IMR-90 (cell line): ENCODE data around the gene SEMA4A. TPM values are rescaled to one million over a fixed set of nuclear protein-coding genes. Genes with fewer than 3 reads are reported as not detected.

ENCODE experiments used
- ATAC-seq: fragments of 200-7000 bp; cut with Tn5 transposase; 2 replicates; pipeline ENCODE4 v1.9.1; 2020; ENCODE audit warnings: low read depth, mild to moderate bottlenecking, moderate library complexity
- BruUV-seq: library from RNA; stranded (reverse); fragments of 400-500 nt; replicated peaks from 2 replicates; lab custom pipeline; 2021; lab: Mats Ljungman, UMichigan
- CTCF ChIA-PET: fragments of 300-600 bp; formaldehyde crosslinking; extraction: SDS; loops from one replicate; lab custom pipeline; 2021; ENCODE audit warnings: antibody characterized with exemption; lab: Yijun Ruan, JAX
- POLR2A ChIA-PET: fragments of 300-600 bp; sonication (Branson Sonifier 250); formaldehyde crosslinking; loops from one replicate; lab custom pipeline; 2022; ENCODE audit warnings: antibody characterized with exemption; ENCODE audit not compliant: unreplicated experiment; lab: Charles Lee
- DNase-seq: peaks from one replicate; pipeline ENCODE4 v3.0.0; 2013
- H2AFZ ChIP-seq: replicated peaks from 2 replicates; pipeline ENCODE3; 2013; ENCODE audit warnings: low read length, mild to moderate bottlenecking; ENCODE audit not compliant: poor library complexity
- H2AK5ac ChIP-seq: 2 replicates; pipeline ENCODE4 v1.6.1; 2013; ENCODE audit warnings: low read depth, low read length, inconsistent platforms
- H2AK9ac ChIP-seq: replicated peaks from 2 replicates; pipeline ENCODE3; 2013; ENCODE audit warnings: mild to moderate bottlenecking, low read depth, low read length, moderate library complexity; ENCODE audit not compliant: poor library complexity
- H2BK120ac ChIP-seq: 2 replicates; pipeline ENCODE4 v1.6.1; 2013; ENCODE audit warnings: low read depth, low read length, inconsistent platforms
- H2BK15ac ChIP-seq: 3 replicates; pipeline ENCODE4 v1.6.1; 2013; ENCODE audit warnings: low read depth, low read length, inconsistent platforms
- H2BK20ac ChIP-seq: 2 replicates; pipeline ENCODE4 v1.6.1; 2013; ENCODE audit warnings: low read depth, mild to moderate bottlenecking, inconsistent platforms, low read length, moderate library complexity
- H2BK5ac ChIP-seq: 2 replicates; pipeline ENCODE4 v1.6.1; 2013; ENCODE audit warnings: mild to moderate bottlenecking, low read depth, low read length, inconsistent platforms; ENCODE audit not compliant: poor library complexity, severe bottlenecking
- H3K14ac ChIP-seq: replicated peaks from 2 replicates; pipeline ENCODE4 v1.6.1; 2013; ENCODE audit warnings: low read depth, low read length, inconsistent platforms
- H3K18ac ChIP-seq: 2 replicates; pipeline ENCODE4 v1.6.1; 2013; ENCODE audit warnings: low read depth, low read length, control low read depth
- H3K23ac ChIP-seq: 2 replicates; pipeline ENCODE4 v1.6.1; 2013; ENCODE audit warnings: low read depth, low read length, inconsistent platforms
- H3K27ac ChIP-seq: 2 replicates; pipeline ENCODE4 v1.5.1; 2013; ENCODE audit warnings: mild to moderate bottlenecking, control low read depth, low read length; ENCODE audit not compliant: insufficient read depth
- H3K27me3 ChIP-seq: 2 replicates; pipeline ENCODE4 v1.6.1; 2013; ENCODE audit warnings: low read length; ENCODE audit not compliant: control insufficient read depth, insufficient read depth
- H3K36me3 ChIP-seq: 2 replicates; pipeline ENCODE4 v1.6.1; 2013; ENCODE audit warnings: low read length, mixed read lengths; ENCODE audit not compliant: control insufficient read depth, insufficient read depth
- H3K4ac ChIP-seq: 2 replicates; pipeline ENCODE4 v1.6.1; 2013; ENCODE audit warnings: low read depth, low read length, inconsistent platforms
- H3K4me1 ChIP-seq: 2 replicates; pipeline ENCODE4 v1.6.1; 2013; ENCODE audit warnings: low read length, mixed read lengths; ENCODE audit not compliant: control insufficient read depth, insufficient read depth
- H3K4me2 ChIP-seq: 2 replicates; pipeline ENCODE4 v1.6.1; 2013; ENCODE audit warnings: low read depth, mild to moderate bottlenecking, control low read depth, low read length, moderate library complexity
- H3K4me3 ChIP-seq: 2 replicates; pipeline ENCODE4 v1.5.1; 2013; ENCODE audit warnings: low read depth, mild to moderate bottlenecking, control low read depth, low read length, moderate library complexity; ENCODE audit not compliant: insufficient read depth
- H3K56ac ChIP-seq: 2 replicates; pipeline ENCODE4 v1.6.1; 2013; ENCODE audit warnings: low read length, inconsistent platforms; ENCODE audit not compliant: insufficient read depth; ENCODE audit errors: extremely low read depth
- H3K79me1 ChIP-seq, 2 experiments: 2 replicates each; pipeline ENCODE4 v1.6.1; 2013; ENCODE audit warnings: low read length in 2 of 2, inconsistent platforms in 1 of 2, low read depth in 1 of 2
- H3K9ac ChIP-seq: 2 replicates; pipeline ENCODE4 v1.6.1; 2013; ENCODE audit warnings: low read depth, low read length, control low read depth
- H3K9me1 ChIP-seq: 2 replicates; pipeline ENCODE4 v1.6.1; 2013; ENCODE audit warnings: low read length, inconsistent platforms; ENCODE audit not compliant: insufficient read depth
- H3K9me3 ChIP-seq: 2 replicates; pipeline ENCODE4 v1.6.1; 2013; ENCODE audit warnings: low read length; ENCODE audit not compliant: control insufficient read depth, insufficient read depth
- H4K20me1 ChIP-seq: 2 replicates; pipeline ENCODE4 v1.6.1; 2013; ENCODE audit warnings: low read length, inconsistent platforms; ENCODE audit not compliant: insufficient read depth
- H4K5ac ChIP-seq: 2 replicates; pipeline ENCODE4 v1.6.1; 2013; ENCODE audit warnings: mild to moderate bottlenecking, low read depth, low read length, control low read depth
- H4K8ac ChIP-seq, 2 experiments: 2 replicates each; pipeline ENCODE4 v1.6.1; 2013; ENCODE audit warnings: low read depth in 2 of 2, low read length in 2 of 2, control low read depth in 1 of 2, inconsistent platforms in 1 of 2
- H4K91ac ChIP-seq: 2 replicates; pipeline ENCODE4 v1.6.1; 2013; ENCODE audit warnings: low read depth, low read length, inconsistent platforms; ENCODE audit not compliant: insufficient read depth
- BHLHE40 ChIP-seq: fragments of 150-350 bp; IDR thresholded peaks from 2 replicates; pipeline ENCODE4 v1.6.1; 2016; ENCODE audit warnings: mild to moderate bottlenecking, low read depth, low read length
- MAFK ChIP-seq: IDR thresholded peaks from 2 replicates; pipeline ENCODE4 v1.6.1; 2012; ENCODE audit warnings: low read depth, low read length, improper control_type of control experiment
- MAZ ChIP-seq: IDR thresholded peaks from 2 replicates; pipeline ENCODE4 v1.6.1; 2012; ENCODE audit warnings: low read depth, mild to moderate bottlenecking, low read length, improper control_type of control experiment, moderate library complexity, borderline replicate concordance
- RAD21 ChIP-seq: IDR thresholded peaks from 2 replicates; pipeline ENCODE4 v1.6.1; 2012; ENCODE audit warnings: low read length, improper control_type of control experiment
- RCOR1 ChIP-seq: IDR thresholded peaks from 2 replicates; pipeline ENCODE4 v1.6.1; 2012; ENCODE audit warnings: mild to moderate bottlenecking, low read length, improper control_type of control experiment; ENCODE audit not compliant: insufficient replicate concordance
- SMC3 ChIP-seq: fragments of 150-350 bp; IDR thresholded peaks from 2 replicates; pipeline ENCODE4 v1.6.1; 2016; ENCODE audit warnings: low read depth, mild to moderate bottlenecking, antibody characterized with exemption, low read length, moderate library complexity
- WGBS, 2 experiments: methylation state at CpG; one replicate each; pipeline versions ENCODE4 v1.1.5 to v1.1.7; 2013; ENCODE audit warnings: missing lambda C conversion rate in 2 of 2; ENCODE audit not compliant: insufficient read length in 1 of 2; ENCODE audit errors: extremely low coverage in 2 of 2; 5-methylcytosine and 5-hydroxymethylcytosine counted together
- dilution Hi-C: fragments of 300-500 bp; cut with HindIII; formaldehyde crosslinking; loops from one replicate; pipeline ENCODE4 v1.14.3; 2018; ENCODE audit warnings: low sequenced_read_pairs; ENCODE audit not compliant: unreplicated experiment
- in situ Hi-C: fragments of 300-500 bp; cut with MboI; formaldehyde crosslinking; loops from 3 replicates; pipeline ENCODE4 v1.14.3; 2019; ENCODE audit warnings: low sequenced_read_pairs, inconsistent platforms, mixed read lengths
- intact Hi-C: fragments of 100-400 bp; cut with micrococcal nuclease; formaldehyde crosslinking; loops from 2 replicates; pipeline ENCODE4 v1.10.0; 2022
- polyA plus RNA-seq, 3 experiments: library from polyadenylated mRNA; depleted of rRNA; stranded (reverse); fragments of >200 nt; gene quantifications; 2 replicates each; pipeline ENCODE4 v1.2.3, GENCODE V29; 2012; ENCODE audit warnings: low replicate concordance in 1 of 3
- total RNA-seq: library from RNA; depleted of rRNA; stranded (reverse); fragments of >200 nt; gene quantifications from 2 replicates; pipeline ENCODE4 v1.2.3, GENCODE V29; 2012
- TF ChIP-seq, protein P1 (sequence below): conservative IDR thresholded peaks from 2 replicates; pipeline ENCODE4 v1.5.1; 2012; ENCODE audit warnings: mild to moderate bottlenecking, low read depth, low read length, improper control_type of control experiment
- TF ChIP-seq, protein P2 (sequence below): fragments of 150-350 bp; IDR thresholded peaks from 2 replicates; pipeline ENCODE4 v1.6.1; 2017; ENCODE audit warnings: mild to moderate bottlenecking, antibody characterized with exemption, low read length, low read depth
- TF ChIP-seq, protein P3 (sequence below): fragments of 150-350 bp; IDR thresholded peaks from 2 replicates; pipeline ENCODE4 v1.6.1; 2016; ENCODE audit warnings: low read depth, mild to moderate bottlenecking, low read length, moderate library complexity, borderline replicate concordance

Gene SEMA4A
- total and polyA plus RNA-seq, 2 of the 4 experiments (the other 2 are of a cell fraction), result 0.18 to 0.86 TPM

DNA sequence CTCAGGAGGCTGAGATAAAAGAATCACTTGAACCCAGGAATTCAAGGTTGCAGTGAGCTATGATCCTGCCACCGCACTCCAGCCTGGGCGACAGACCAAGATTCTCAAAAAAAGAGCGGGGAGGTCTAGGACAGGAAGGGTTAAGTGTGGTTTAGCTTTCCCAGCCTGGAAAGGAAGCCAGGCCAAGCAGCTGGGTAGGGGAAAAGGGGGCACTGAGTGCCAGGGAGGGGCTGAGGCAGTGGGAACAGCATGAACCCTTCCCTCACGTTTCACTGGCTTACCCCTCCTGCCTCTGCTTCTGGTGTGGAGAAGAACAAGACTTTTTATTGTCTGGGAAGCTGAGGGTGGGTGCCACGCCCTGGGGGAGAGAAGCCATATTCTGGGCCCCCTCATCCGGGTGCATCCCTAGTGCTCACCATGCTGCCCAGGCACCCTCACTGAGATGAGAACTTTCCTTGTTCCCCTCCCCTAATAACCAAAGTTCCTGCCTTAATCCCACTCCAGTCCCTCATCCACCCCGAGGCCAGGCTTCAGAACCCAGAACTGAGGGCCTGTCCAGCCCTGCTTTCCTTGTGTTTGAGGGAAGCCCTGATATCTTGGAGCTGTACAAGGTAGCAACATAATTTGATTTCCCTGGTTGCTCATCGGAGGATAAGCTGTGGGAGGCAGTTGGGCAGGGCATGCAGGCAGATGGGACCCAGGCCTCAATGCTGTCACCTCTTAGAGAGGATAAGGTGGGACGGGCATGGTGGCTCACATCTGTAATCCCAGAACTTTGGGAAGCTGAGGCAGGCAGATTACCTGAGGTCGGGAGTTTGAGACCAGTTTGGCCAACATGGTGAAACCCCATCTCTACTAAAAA, 40.9 kb upstream of the SEMA4A start (continued):
- no peak for TF ChIP-seq MAZ
- no peak for TF ChIP-seq RAD21

DNA sequence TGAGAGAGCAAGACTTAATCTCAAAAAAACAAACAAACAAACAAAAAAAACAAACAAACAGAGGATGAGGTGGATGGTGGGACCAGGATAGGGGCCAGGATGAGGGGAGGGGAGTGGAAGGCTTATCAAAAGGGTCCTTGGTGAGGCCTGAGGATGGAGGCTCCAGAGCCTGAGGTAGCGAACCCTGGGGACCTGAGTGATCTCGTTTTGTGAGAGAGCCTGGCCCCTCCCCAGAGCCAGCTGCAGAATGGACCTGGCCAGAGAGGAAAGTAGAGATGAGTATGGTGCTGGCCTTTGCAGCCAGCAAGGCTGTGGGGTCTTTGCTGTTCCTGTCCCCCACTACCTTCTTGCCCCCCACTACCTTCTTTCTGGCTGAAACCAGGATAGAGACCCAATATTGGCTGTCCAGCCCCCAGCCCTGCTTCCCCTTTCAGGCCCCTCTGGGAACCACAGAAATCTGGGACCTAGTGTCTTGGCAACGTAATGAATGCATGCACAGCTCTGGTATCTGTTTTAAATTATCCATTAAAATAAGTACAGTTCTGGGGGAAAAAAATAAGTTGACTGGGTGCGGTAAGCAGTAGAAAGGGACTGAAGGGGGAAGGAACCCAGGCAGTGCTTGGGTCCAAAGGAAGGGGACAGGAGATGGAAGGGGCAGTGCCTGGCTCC, 40.0 kb upstream of the SEMA4A start:
- Histone ChIP-seq H2AFZ (peak overlapping the region; percentile 13), H2BK15ac (peak overlapping the region; percentile 94; the same call in 2 of the 3 replicates), H2BK5ac (peak overlapping the region; percentile 80), H3K79me1 (peaks cover 4 to 39% of the 10 kb centered on the region in 2 experiments; a peak in 3 of 4 replicates), H2AK5ac (peak overlapping the region; percentile 98), H3K4me3 (no peak overlapping the region), H3K27ac (peak overlapping the region; percentile 95), H3K4me2 (peak overlapping the region; percentile 48), H3K18ac (peak overlapping the region; percentile 82; the same call in 1 of the 2 replicates), H3K9ac (peak overlapping the region; percentile 12; the same call in 1 of the 2 replicates), H4K20me1 (peaks cover 37% of the 10 kb centered on the region), H3K4me1 (peaks cover 14% of the 10 kb centered on the region), H3K56ac (peak overlapping the region; percentile 64), H3K4ac (peak overlapping the region; percentile 94), H3K27me3 (no peaks in the 10 kb centered on the region), H4K5ac (peak overlapping the region; percentile 37; the same call in 1 of the 2 replicates), H4K8ac (peak overlapping the region; percentile 20 to 84; a peak in 3 of 4 replicates), H4K91ac (peak overlapping the region; percentile 96), H3K36me3 (0 out of 2 replicates have a peak, but pooled peaks cover 3% of the 10 kb centered on the region), H2BK120ac (peak overlapping the region; percentile 95), H3K14ac (peak overlapping the region; percentile 78), H2AK9ac (peak overlapping the region; percentile 100), H3K23ac (peak overlapping the region; percentile 82), H3K9me1 (peaks cover 13% of the 10 kb centered on the region), H2BK20ac (peak overlapping the region; percentile 93), H3K9me3 (no peaks in the 10 kb centered on the region)
- dilution Hi-C loops, result no loop called here
- in situ Hi-C loops, result no loop called here
- CTCF ChIA-PET, result interaction anchor here (0.5 to 1.1 kb wide), 4 partner anchors 9 to 39 kb away, joined by 3 to 4 read pairs (median 3); no protein-coding TSS in a partner anchor
- WGBS, 2 experiments, result 40% methylated on average over 1 of the region's 4 CpGs; no CpG with 5 or more reads in 1 of the 2 experiments
- no peak for ATAC-seq
- intact Hi-C loops, result no loop called here
- no TSS peak for BruUV-seq
- no peak for DNase-seq
- POLR2A ChIA-PET, result interaction anchor here (0.6 to 1.3 kb wide), 2 partner anchors 15 to 191 kb away, joined by 7 to 8 read pairs; no protein-coding TSS in a partner anchor
- TF ChIP-seq BHLHE40, result no peak
- no peak for TF ChIP-seq SMC3
- TF ChIP-seq, protein P1, sequence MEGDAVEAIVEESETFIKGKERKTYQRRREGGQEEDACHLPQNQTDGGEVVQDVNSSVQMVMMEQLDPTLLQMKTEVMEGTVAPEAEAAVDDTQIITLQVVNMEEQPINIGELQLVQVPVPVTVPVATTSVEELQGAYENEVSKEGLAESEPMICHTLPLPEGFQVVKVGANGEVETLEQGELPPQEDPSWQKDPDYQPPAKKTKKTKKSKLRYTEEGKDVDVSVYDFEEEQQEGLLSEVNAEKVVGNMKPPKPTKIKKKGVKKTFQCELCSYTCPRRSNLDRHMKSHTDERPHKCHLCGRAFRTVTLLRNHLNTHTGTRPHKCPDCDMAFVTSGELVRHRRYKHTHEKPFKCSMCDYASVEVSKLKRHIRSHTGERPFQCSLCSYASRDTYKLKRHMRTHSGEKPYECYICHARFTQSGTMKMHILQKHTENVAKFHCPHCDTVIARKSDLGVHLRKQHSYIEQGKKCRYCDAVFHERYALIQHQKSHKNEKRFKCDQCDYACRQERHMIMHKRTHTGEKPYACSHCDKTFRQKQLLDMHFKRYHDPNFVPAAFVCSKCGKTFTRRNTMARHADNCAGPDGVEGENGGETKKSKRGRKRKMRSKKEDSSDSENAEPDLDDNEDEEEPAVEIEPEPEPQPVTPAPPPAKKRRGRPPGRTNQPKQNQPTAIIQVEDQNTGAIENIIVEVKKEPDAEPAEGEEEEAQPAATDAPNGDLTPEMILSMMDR, result no peak
- no peak for TF ChIP-seq MAFK
- no peak for TF ChIP-seq RCOR1
- TF ChIP-seq, protein P2, sequence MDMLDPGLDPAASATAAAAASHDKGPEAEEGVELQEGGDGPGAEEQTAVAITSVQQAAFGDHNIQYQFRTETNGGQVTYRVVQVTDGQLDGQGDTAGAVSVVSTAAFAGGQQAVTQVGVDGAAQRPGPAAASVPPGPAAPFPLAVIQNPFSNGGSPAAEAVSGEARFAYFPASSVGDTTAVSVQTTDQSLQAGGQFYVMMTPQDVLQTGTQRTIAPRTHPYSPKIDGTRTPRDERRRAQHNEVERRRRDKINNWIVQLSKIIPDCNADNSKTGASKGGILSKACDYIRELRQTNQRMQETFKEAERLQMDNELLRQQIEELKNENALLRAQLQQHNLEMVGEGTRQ, result no peak
- TF ChIP-seq, protein P3, sequence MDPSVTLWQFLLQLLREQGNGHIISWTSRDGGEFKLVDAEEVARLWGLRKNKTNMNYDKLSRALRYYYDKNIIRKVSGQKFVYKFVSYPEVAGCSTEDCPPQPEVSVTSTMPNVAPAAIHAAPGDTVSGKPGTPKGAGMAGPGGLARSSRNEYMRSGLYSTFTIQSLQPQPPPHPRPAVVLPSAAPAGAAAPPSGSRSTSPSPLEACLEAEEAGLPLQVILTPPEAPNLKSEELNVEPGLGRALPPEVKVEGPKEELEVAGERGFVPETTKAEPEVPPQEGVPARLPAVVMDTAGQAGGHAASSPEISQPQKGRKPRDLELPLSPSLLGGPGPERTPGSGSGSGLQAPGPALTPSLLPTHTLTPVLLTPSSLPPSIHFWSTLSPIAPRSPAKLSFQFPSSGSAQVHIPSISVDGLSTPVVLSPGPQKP, result no peak
